Aorta (tissue), 5 donors: ENCODE measurements around the gene GMDS. TPM values are rescaled to one million over a fixed set of nuclear protein-coding genes. Genes with fewer than 3 reads are reported as not detected.

Source experiments
- ATAC-seq: fragments of 200-7000 bp; cut with Tn5 transposase; one replicate; pipeline ENCODE4 v1.9.1; 2022; ENCODE audit warnings: moderate library complexity; ENCODE audit not compliant: low FRiP score
- DNase-seq, 2 donors: peaks; one replicate each; pipeline ENCODE4 v3.0.0-alpha.2; 2020
- H3K27ac ChIP-seq, 2 donors: one replicate each; pipeline ENCODE4 v1.5.1; 2013; ENCODE audit warnings: low read length in 2 of 2, mild to moderate bottlenecking in 2 of 2, moderate library complexity in 2 of 2, control low read depth in 1 of 2, inconsistent platforms in 1 of 2, low read depth in 1 of 2
- H3K27me3 ChIP-seq, 2 donors: one replicate each; pipeline ENCODE4 v1.6.1; 2013; ENCODE audit warnings: control low read depth in 1 of 2, low read length in 1 of 2, mild to moderate bottlenecking in 1 of 2, moderate library complexity in 1 of 2; ENCODE audit not compliant: insufficient read depth in 2 of 2, control insufficient read depth in 1 of 2
- H3K36me3 ChIP-seq, 2 donors: one replicate each; pipeline ENCODE4 v1.6.1; 2013; ENCODE audit warnings: control low read depth in 1 of 2, low read length in 1 of 2, mild to moderate bottlenecking in 1 of 2; ENCODE audit not compliant: insufficient read depth in 2 of 2, control insufficient read depth in 1 of 2
- H3K4me1 ChIP-seq, 2 donors: one replicate each; pipeline ENCODE4 v1.6.1; 2013; ENCODE audit warnings: low read length in 2 of 2, control low read depth in 1 of 2, mild to moderate bottlenecking in 1 of 2, moderate library complexity in 1 of 2; ENCODE audit not compliant: insufficient read depth in 2 of 2, control insufficient read depth in 1 of 2
- H3K4me3 ChIP-seq, 2 donors: one replicate each; pipeline ENCODE4 v1.5.1; 2013; ENCODE audit warnings: low read length in 2 of 2, control low read depth in 1 of 2, mild to moderate bottlenecking in 1 of 2
- H3K9me3 ChIP-seq: one replicate; pipeline ENCODE4 v1.6.1; 2013; ENCODE audit warnings: mild to moderate bottlenecking, low read length; ENCODE audit not compliant: control insufficient read depth
- WGBS, 2 donors: extraction: QIAGEN DNeasy Blood & Tissue Kit; methylation state at CpG; one replicate each; pipeline ENCODE4 v1.1.7; 2013; 5-methylcytosine and 5-hydroxymethylcytosine counted together
- intact Hi-C, 2 donors: fragments of 100-400 bp; cut with DNase I; formaldehyde crosslinking; loops; one replicate each; pipeline versions ENCODE4 v1.14.2 to v1.15.0; 2022
- polyA plus RNA-seq, 2 donors: library from polyadenylated mRNA; stranded (reverse); fragments of 200-250 nt; gene quantifications; one replicate each; pipeline ENCODE4 v1.2.3, GENCODE V29; 2013
- total RNA-seq, 2 donors: library from RNA; stranded (reverse); fragmentation: NEBNext Ultra II Directional; extraction: Animal tissue kit (Norgen Biotek cat#: 25700); gene quantifications; one replicate each; pipeline ENCODE4 v1.2.1, GENCODE V29; 2021
- donor health status: healthy with polysubstance abuse.
- donor health status: Bipolar disorder and iron deficiency.
- donor health status: DM: no; HTN: no; CAD: no.
- donor health status: DM: no; HTN: no; CAD: no.
- donor health status: DM: yes; HTN: yes; CAD: no.

GMDS gene
- total and polyA plus RNA-seq, 4 donors: 66.1 to 138 (median 84.9) TPM

DNA sequence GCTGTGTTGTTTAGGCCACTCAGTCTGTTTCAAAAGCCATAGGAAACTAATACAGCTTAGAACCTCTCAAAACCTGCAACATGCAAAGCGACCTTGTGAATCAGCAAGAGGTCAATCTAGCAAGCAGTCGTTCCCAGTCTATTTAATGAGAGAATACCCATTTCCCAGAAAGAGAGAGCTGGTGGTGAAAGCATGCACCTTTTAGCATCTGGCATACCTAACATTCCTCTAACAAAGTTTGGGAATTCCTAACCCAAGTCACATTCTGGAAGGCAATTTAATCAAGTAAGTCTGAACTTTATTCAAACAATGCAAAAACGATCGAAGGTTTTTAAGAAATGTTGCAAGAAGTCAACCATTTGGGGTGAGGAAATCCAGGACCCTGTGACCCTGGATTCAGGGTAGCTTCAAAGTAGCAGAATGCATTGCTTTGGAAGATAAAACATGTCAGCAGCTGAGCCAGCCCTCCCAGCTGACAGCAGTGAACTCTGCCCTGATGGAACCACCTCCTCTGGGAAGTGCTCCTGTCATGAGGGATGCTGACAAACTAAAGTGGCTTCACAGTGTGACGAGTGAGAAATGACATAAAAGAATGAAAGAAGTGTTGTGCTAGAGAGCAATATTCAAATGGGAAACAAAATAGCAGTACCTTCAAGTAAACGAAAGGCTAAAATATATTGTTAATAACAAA, 104.8 kb downstream of the GMDS start:
- no peak overlapping the region for H3K27ac ChIP-seq
- DNase-seq: no peak
- intact Hi-C loops: no loop called here
- no peaks in the 10 kb centered on the region for H3K36me3 ChIP-seq
- H3K4me3 ChIP-seq: no peak overlapping the region
- H3K27me3 ChIP-seq: no peaks in the 10 kb centered on the region
- H3K4me1 ChIP-seq: no peaks in the 10 kb centered on the region
- WGBS, 2 donors: 86 to 91% methylated on average over 6 of the region's 6 CpGs
- ATAC-seq: no peak
- H3K9me3 ChIP-seq: no peaks in the 10 kb centered on the region

DNA sequence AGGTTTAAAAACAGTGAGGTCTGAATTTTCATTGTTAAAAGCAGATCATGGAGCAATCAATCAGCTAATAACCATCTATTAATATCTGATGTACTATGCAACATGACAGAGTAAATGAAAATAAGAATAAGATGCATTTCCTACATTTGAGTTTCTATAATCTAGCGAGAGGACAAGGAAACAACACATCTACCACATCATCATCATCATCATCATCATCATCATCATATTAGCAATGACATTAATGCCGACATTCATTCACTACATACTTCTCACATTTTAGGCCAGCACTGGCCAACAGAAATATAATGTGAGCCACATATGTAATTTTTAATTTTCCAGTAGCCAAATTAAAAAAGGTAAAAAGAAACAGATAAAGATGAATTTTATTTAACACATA, 110.0 kb downstream of the GMDS start:
- peaks cover under 1 to 3% of the 10 kb centered on the region in 2 donors for H3K4me1 ChIP-seq
- no peak for DNase-seq
- H3K27ac ChIP-seq: no peak overlapping the region
- 94 to 100% methylated on average over 2 of the region's 2 CpGs for WGBS, 2 donors
- ATAC-seq: no peak
- H3K4me3 ChIP-seq: no peak overlapping the region
- H3K36me3 ChIP-seq: no peaks in the 10 kb centered on the region
- intact Hi-C loops: no loop called here
- H3K9me3 ChIP-seq: no peaks in the 10 kb centered on the region
- H3K27me3 ChIP-seq: no peaks in the 10 kb centered on the region

DNA sequence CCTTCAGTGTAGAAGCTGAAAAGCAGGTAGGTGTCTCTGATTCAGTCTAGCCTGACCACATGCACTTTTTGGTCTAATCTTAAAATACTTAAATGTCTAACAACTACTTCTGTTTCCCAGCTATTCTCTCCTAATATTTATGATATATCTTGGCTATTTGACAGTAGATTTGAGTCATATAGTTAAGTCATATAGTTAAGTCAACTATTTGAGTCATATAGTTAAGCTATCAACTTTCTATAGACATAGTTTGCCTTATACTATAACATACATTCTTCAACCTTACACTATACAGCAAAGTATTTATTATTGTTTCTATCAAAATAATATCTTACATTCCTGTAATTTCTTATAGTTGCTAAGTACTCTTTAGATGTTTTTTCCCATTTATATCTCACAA, 110.9 kb downstream of the GMDS start:
- DNase-seq: no peak
- no peaks in the 10 kb centered on the region for H3K27me3 ChIP-seq
- H3K9me3 ChIP-seq: no peaks in the 10 kb centered on the region
- no peak overlapping the region for H3K4me3 ChIP-seq
- no peak overlapping the region for H3K27ac ChIP-seq
- H3K36me3 ChIP-seq: no peaks in the 10 kb centered on the region
- intact Hi-C loops: no loop called here
- peaks cover 3% of the 10 kb centered on the region in 2 donors for H3K4me1 ChIP-seq
- ATAC-seq: no peak

DNA sequence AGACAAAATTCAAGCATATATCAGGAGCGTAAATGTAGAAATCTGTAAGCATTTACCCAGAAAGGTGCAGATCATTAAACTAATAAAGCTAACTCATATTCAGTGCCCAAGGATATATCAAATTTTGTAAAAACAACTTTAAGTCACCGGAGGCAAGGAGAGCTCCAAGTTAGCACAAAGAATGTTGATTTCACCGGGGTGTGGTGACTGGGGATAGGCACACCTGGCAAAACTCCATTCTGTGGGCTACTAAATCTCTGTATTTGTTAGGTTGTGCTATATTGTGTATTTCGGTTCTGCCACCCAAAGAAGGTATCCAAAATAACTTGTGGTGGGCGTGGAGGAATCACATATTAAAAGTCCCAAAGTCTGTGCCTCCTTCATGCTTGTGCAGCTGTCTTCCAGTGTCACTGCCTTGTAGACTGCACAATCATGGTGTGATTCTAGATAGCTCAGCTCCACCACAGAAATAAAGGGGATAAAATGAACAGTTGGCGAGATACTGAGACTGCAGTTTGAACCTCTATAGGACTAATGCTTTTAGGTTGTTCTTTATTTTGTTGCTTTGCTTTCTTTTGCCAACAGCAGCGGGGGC, 111.6 kb downstream of the GMDS start:
- WGBS, 2 donors: 82% methylated on average over 7 of the region's 7 CpGs
- DNase-seq: no peak
- Histone ChIP-seq H3K4me1 (peaks cover 3 to 5% of the 10 kb centered on the region in 2 donors), H3K4me3 (no peak overlapping the region), H3K9me3 (no peaks in the 10 kb centered on the region), H3K27me3 (no peaks in the 10 kb centered on the region), H3K36me3 (no peaks in the 10 kb centered on the region), H3K27ac (no peak overlapping the region)
- intact Hi-C loops: no loop called here
- no peak for ATAC-seq

DNA sequence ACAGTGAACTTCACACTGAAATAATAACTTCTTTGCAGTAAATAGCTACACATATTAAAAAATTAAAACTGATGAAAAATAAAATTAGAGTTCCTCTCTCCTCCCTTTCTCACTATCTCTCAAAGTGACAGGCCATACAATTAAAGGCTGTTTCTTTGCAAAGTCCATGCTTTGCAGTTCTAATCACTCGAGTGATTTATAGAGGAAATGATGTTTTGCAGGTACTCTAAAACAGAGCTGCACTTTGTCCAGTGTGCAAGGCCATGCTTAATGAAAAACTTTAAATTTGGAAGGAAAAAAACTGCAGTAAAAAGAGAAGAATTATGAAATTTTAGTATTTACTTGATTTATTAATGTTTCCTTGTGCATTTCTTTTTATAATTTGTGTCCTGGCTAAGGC, 112.5 kb downstream of the GMDS start:
- no peak overlapping the region for H3K27ac ChIP-seq
- no peaks in the 10 kb centered on the region for H3K9me3 ChIP-seq
- WGBS, 2 donors: 90 to 96% methylated on average over 1 of the region's 1 CpG
- ATAC-seq: no peak
- intact Hi-C loops: no loop called here
- DNase-seq: no peak
- H3K4me3 ChIP-seq: no peak overlapping the region
- H3K4me1 ChIP-seq: peaks cover 3 to 7% of the 10 kb centered on the region in 2 donors
- no peaks in the 10 kb centered on the region for H3K27me3 ChIP-seq
- H3K36me3 ChIP-seq: no peaks in the 10 kb centered on the region

DNA sequence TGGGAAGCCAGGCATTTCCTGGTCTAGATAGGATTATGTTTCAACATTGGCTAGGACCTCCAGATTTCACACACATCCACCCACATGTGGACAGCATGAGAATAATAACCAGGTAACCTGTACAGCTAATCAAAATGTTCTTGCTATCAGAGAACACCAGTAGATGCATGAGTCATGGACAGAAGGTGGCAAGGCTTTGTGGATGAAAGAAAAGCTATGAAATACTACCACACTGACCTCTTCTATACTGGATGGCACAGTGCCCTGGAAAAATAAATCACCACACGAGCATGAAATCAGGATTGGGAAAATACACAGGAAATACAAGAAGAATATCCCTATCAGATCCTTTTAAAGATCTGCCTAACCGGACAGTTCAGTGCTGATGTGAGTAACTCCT, 113.0 kb downstream of the GMDS start:
- H3K27me3 ChIP-seq: no peaks in the 10 kb centered on the region
- intact Hi-C loops: no loop called here
- no peak overlapping the region for H3K4me3 ChIP-seq
- no peaks in the 10 kb centered on the region for H3K36me3 ChIP-seq
- H3K27ac ChIP-seq: no peak overlapping the region
- peaks cover 3 to 7% of the 10 kb centered on the region in 2 donors for H3K4me1 ChIP-seq
- H3K9me3 ChIP-seq: no peaks in the 10 kb centered on the region
- no peak for DNase-seq
- no peak for ATAC-seq
- 50 to 52% methylated on average over 2 of the region's 2 CpGs for WGBS, 2 donors

DNA sequence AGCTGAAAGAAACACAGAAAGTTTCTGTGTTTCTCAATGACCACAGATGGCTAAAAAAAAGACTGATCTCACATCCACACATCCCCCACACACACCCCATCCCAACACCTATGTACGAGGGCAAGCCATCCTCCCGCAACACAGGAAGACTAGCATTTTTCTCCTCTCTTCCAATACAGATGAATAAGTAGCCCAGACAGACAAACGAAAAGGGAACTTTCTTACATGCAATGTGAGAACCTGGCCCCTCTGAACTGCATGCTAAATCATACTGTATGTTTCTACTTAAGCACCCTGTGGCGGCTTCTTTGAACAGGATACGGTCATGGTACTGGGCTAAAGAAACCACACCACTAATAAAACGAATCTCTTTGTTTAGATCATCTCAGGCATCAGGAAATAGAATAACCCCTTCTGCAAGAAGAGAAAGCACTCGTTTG, 116.2 kb downstream of the GMDS start:
- intact Hi-C loops: no loop called here
- ATAC-seq: no peak
- Histone ChIP-seq H3K27me3 (no peaks in the 10 kb centered on the region), H3K4me1 (peaks cover 3 to 7% of the 10 kb centered on the region in 2 donors), H3K9me3 (no peaks in the 10 kb centered on the region), H3K4me3 (no peak overlapping the region), H3K27ac (no peak overlapping the region), H3K36me3 (no peaks in the 10 kb centered on the region)
- DNase-seq: no peak
- WGBS, 2 donors: 75 to 79% methylated on average over 7 of the region's 7 CpGs

DNA sequence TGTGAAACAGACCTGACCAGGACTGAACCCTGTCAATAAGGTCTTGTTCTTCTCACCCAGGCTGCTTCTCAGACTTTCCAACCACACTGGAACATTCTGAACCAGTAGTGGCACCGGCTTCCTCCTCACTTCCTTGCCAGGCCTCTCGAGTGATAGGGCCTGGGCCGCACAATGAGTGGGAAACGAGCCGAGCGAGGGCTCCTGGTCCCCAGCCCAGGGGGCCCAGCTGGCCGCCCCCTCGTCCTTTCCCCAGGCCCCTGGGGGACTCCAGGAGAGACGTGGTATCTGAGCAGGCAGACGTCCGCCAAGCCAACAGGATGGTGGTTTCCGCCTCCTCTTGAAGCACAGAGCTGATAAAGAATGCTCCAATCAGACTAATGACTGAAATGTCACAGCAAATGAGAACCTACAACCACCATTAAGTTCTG, 117.9 kb downstream of the GMDS start:
- H3K4me3 ChIP-seq: no peak overlapping the region
- H3K36me3 ChIP-seq: no peaks in the 10 kb centered on the region
- H3K9me3 ChIP-seq: no peaks in the 10 kb centered on the region
- peak in 1 of 2 donors; percentile 50 for DNase-seq
- no peaks in the 10 kb centered on the region for H3K27me3 ChIP-seq
- peaks cover 3 to 7% of the 10 kb centered on the region in 2 donors for H3K4me1 ChIP-seq
- intact Hi-C loops: no loop called here
- ATAC-seq: peak; percentile 81
- 16 to 28% methylated on average over 12 of the region's 12 CpGs for WGBS, 2 donors
- H3K27ac ChIP-seq: peak overlapping the region in 1 of 2 donors; percentile 70

DNA sequence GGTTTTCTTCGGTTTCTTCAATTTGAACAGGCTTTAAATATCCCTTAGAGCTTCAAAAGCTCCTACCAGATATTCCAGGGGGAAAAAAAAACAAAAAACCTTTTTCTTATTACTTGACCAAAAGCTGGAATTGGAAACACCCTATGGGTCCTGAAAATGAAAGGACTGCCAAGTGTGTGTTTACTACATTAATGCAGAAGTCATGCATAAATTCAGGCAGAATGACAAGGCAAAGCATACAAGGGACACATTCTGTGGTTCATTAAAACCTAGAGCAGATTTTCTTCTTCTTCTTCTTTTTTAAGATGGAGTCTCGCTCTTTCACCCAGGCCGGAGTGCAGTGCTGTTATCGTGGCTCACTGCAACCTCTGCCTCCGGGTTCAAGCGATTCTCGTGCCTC, 119.1 kb downstream of the GMDS start:
- 97% methylated on average over 7 of the region's 7 CpGs for WGBS, 2 donors
- Histone ChIP-seq H3K27ac (no peak overlapping the region), H3K9me3 (no peaks in the 10 kb centered on the region), H3K4me3 (no peak overlapping the region), H3K27me3 (no peaks in the 10 kb centered on the region), H3K36me3 (no peaks in the 10 kb centered on the region), H3K4me1 (peaks cover 3 to 4% of the 10 kb centered on the region in 2 donors)
- ATAC-seq (no peak), DNase-seq (no peak)
- intact Hi-C loops: no loop called here
